Neural cell (in vitro differentiated cells): ENCODE measurements around the gene IGF2R.

ENCODE experiments used
- CTCF ChIP-seq: fragments of 450-650 bp; IDR thresholded peaks from 2 replicates; pipeline ENCODE4 v1.5.1; 2014; ENCODE audit warnings: antibody characterized with exemption, mild to moderate bottlenecking, moderate library complexity; ENCODE audit not compliant: poor library complexity, severe bottlenecking
- EZH2 ChIP-seq: fragments of 200-600, 300-800 bp; shearing (Covaris generic), sonication (generic); IDR thresholded peaks from 2 replicates; pipeline ENCODE4 v1.6.1; 2014; ENCODE audit warnings: antibody characterized with exemption, low read length, borderline replicate concordance, mild to moderate bottlenecking; ENCODE audit not compliant: insufficient read depth, poor library complexity, severe bottlenecking
- TAF1 ChIP-seq: IDR thresholded peaks from 2 replicates; pipeline ENCODE4 v1.6.1; 2012; ENCODE audit warnings: low read depth

- no peak for TF ChIP-seq TAF1
- no peak for TF ChIP-seq CTCF
- no peak for TF ChIP-seq EZH2
Measured at GRCh38 chr6:159982731-159983506, 14.0 kb downstream of the IGF2R start.
